GM12878 (cell line): ENCODE data around the gene GIPC3. TPM values are rescaled to one million over a fixed set of nuclear protein-coding genes. Genes with fewer than 3 reads are reported as not detected.

Source experiments
- ATAC-seq: fragments of 200-7000 bp; cut with Tn5 transposase; 3 replicates; pipeline ENCODE4 v1.9.1; 2020; ENCODE audit warnings: mild to moderate bottlenecking, moderate library complexity
- BruUV-seq: library from RNA; stranded (reverse); fragments of 400-500 nt; replicated peaks from 2 replicates; lab custom pipeline; 2021; lab: Mats Ljungman, UMichigan
- CTCF ChIA-PET: fragments of 300-600 bp; sonication (Branson Sonifier 250); formaldehyde crosslinking; extraction: SDS; loops from one replicate; lab custom pipeline; 2021; ENCODE audit warnings: inconsistent platforms; lab: Yijun Ruan, JAX
- POLR2A ChIA-PET: fragments of 350-600 bp; formaldehyde crosslinking; extraction: SDS; loops from one replicate; lab custom pipeline; 2021; ENCODE audit warnings: inconsistent platforms; lab: Charles Lee
- RAD21 ChIA-PET: fragments of 300-600 bp; sonication (Branson Sonifier 250); formaldehyde crosslinking; loops from one replicate; lab custom pipeline; 2023; ENCODE audit warnings: antibody characterized with exemption; ENCODE audit not compliant: unreplicated experiment; lab: Charles Lee
- SMC1A ChIA-PET: fragments of 300-600 bp; sonication (Branson Sonifier 250); formaldehyde crosslinking; loops from one replicate; lab custom pipeline; 2023; ENCODE audit not compliant: unreplicated experiment, uncharacterized antibody; lab: Charles Lee
- DNase-seq: peaks from one replicate; pipeline ENCODE4 v3.0.0-alpha.2; 2011; ENCODE audit warnings: low read depth, low spot score
- FAIRE-seq: peaks from 3 replicates; lab custom pipeline; 2011; peaks lifted over from hg19 to GRCh38; lab: Jason Lieb, UNC
- H2AFZ ChIP-seq: 2 replicates; pipeline ENCODE4 v1.6.0; 2011; ENCODE audit warnings: low read depth, low read length, control low read depth; ENCODE audit not compliant: control insufficient read depth
- H3K27ac ChIP-seq: 2 replicates; pipeline ENCODE4 v1.5.1; 2011; ENCODE audit warnings: control low read depth; ENCODE audit not compliant: control insufficient read depth, insufficient read depth
- H3K27me3 ChIP-seq, 2 experiments: replicated peaks in 1 of 2; 2 replicates each; pipeline versions ENCODE4 v1.6.0 to v1.6.1; 2011; ENCODE audit warnings: low read length in 1 of 2; ENCODE audit not compliant: control insufficient read depth in 2 of 2, insufficient read depth in 2 of 2
- H3K36me3 ChIP-seq, 2 experiments: 2 replicates each; pipeline ENCODE4 v1.5.1; 2011; ENCODE audit warnings: low read length in 1 of 2; ENCODE audit not compliant: control insufficient read depth in 2 of 2, insufficient read depth in 2 of 2
- H3K4me1 ChIP-seq: 2 replicates; pipeline ENCODE4 v1.6.1; 2011; ENCODE audit warnings: mild to moderate bottlenecking, low read length, moderate library complexity, mixed read lengths; ENCODE audit not compliant: control insufficient read depth, insufficient read depth
- H3K4me2 ChIP-seq: 2 replicates; pipeline ENCODE4 v1.6.0; 2011; ENCODE audit warnings: control low read depth; ENCODE audit not compliant: control insufficient read depth, insufficient read depth
- H3K4me3 ChIP-seq: fragments of 200-600 bp; sonication (generic); 2 replicates; pipeline ENCODE4 v1.5.1; 2016
- H3K79me2 ChIP-seq: 2 replicates; pipeline ENCODE4 v1.6.0; 2011; ENCODE audit warnings: low read length; ENCODE audit not compliant: control insufficient read depth, insufficient read depth
- H3K9ac ChIP-seq: 2 replicates; pipeline ENCODE4 v1.8.0; 2011; ENCODE audit warnings: low read length, control low read depth, mixed read lengths; ENCODE audit not compliant: control insufficient read depth, insufficient read depth
- H3K9me3 ChIP-seq: replicated peaks from 3 replicates; pipeline ENCODE4 v1.5.1; 2011; ENCODE audit warnings: mild to moderate bottlenecking, low read length; ENCODE audit not compliant: control insufficient read depth, insufficient read depth
- H4K20me1 ChIP-seq: 2 replicates; pipeline ENCODE4 v1.6.0; 2011; ENCODE audit not compliant: control insufficient read depth, insufficient read depth
- CUX1 ChIP-seq: IDR thresholded peaks from 2 replicates; pipeline ENCODE4 v1.6.1; 2012; ENCODE audit warnings: improper control_type of control experiment, low read depth, low read length; ENCODE audit not compliant: insufficient replicate concordance
- HDGF ChIP-seq: fragments of 450-650 bp; IDR thresholded peaks from 2 replicates; pipeline ENCODE4 v1.6.1; 2016; ENCODE audit warnings: antibody characterized with exemption
- IRF4 ChIP-seq: IDR thresholded peaks from 2 replicates; pipeline ENCODE4 v1.6.1; 2011; ENCODE audit warnings: low read depth, low read length
- PAX8 ChIP-seq: fragments of 450-650 bp; IDR thresholded peaks from 2 replicates; pipeline ENCODE4 v1.6.1; 2017; ENCODE audit warnings: mild to moderate bottlenecking, moderate library complexity
- PBX3 ChIP-seq: IDR thresholded peaks from 2 replicates; pipeline ENCODE4 v1.6.1; 2011; ENCODE audit warnings: mild to moderate bottlenecking, low read depth, low read length, moderate library complexity; ENCODE audit not compliant: insufficient replicate concordance
- POU2F2 ChIP-seq: IDR thresholded peaks from 3 replicates; pipeline ENCODE4 v1.6.1; 2011; ENCODE audit warnings: low read depth, mild to moderate bottlenecking, low read length, borderline replicate concordance
- RBBP5 ChIP-seq: fragments of 200-600 bp; sonication (generic); conservative IDR thresholded peaks from 2 replicates; pipeline ENCODE4 v1.6.1; 2016
- RUNX3 ChIP-seq: IDR thresholded peaks from 2 replicates; pipeline ENCODE4 v1.6.1; 2012; ENCODE audit warnings: low read length, inconsistent platforms
- SIN3A ChIP-seq: IDR thresholded peaks from 2 replicates; pipeline ENCODE4 v1.6.1; 2012; ENCODE audit warnings: low read depth, low read length, improper control_type of control experiment
- YY1 ChIP-seq: IDR thresholded peaks from 2 replicates; pipeline ENCODE4 v1.6.1; 2011; ENCODE audit warnings: low read depth, mild to moderate bottlenecking, low read length
- ZBTB40 ChIP-seq: fragments of 450-650 bp; IDR thresholded peaks from 2 replicates; pipeline ENCODE4 v1.6.1; 2016; ENCODE audit warnings: mild to moderate bottlenecking, moderate library complexity, borderline replicate concordance
- ZNF24 ChIP-seq: fragments of 450-650 bp; IDR thresholded peaks from 2 replicates; pipeline ENCODE4 v1.6.1; 2017; ENCODE audit warnings: antibody characterized with exemption, mild to moderate bottlenecking
- ZNF622 ChIP-seq: fragments of 450-650 bp; IDR thresholded peaks from 2 replicates; pipeline ENCODE4 v1.6.1; 2017; ENCODE audit warnings: mild to moderate bottlenecking, inconsistent platforms
- WGBS: methylation state at CpG from one replicate; pipeline ENCODE4 v1.1.6; 2016; ENCODE audit warnings: low lambda C conversion rate; ENCODE audit not compliant: insufficient replicate concordance, insufficient coverage; ENCODE audit errors: missing lambda C conversion rate; 5-methylcytosine and 5-hydroxymethylcytosine counted together
- in situ Hi-C: fragments of 300-500 bp; cut with MboI; formaldehyde crosslinking; loops from 9 replicates; pipeline ENCODE4 v1.14.3; 2018; ENCODE audit warnings: mixed read lengths
- intact Hi-C: fragments of 100-400 bp; cut with micrococcal nuclease; formaldehyde crosslinking; loops from one replicate; pipeline ENCODE4 v1.14.2; 2022; ENCODE audit not compliant: unreplicated experiment
- polyA plus RNA-seq, 11 experiments: library from polyadenylated mRNA; depleted of rRNA in 4 of 11; unstranded in 6 of 11; stranded (reverse) in 5 of 11; fragments of >200 nt; fragmentation: Nextera tagmentation in 4 of 11; fragmentation: Illumina TruSeq in 1 of 11; extraction: Ambion mirVana in 4 of 11; extraction: Trizol in 1 of 11; gene quantifications; 1 replicate in 1 of 11; 2 replicates in 10 of 11; pipeline versions ENCODE4 v1.2.1 to v1.2.3, GENCODE V29; 2011 to 2016; ENCODE audit warnings: inconsistent platforms in 2 of 11, missing spikeins in 2 of 11, low read depth in 1 of 11
- total RNA-seq, 4 experiments: library from RNA; depleted of rRNA in 3 of 4; stranded (reverse); fragments of >200 nt in 3 of 4; fragmentation: Illumina TruSeq in 1 of 4; extraction: Trizol in 1 of 4; gene quantifications; 2 replicates each; pipeline versions ENCODE4 v1.2.1 to v1.2.3, GENCODE V29; 2013 to 2021

Gene GIPC3
- total and polyA plus RNA-seq, 10 of the 15 experiments (the other 5 are each of a cell fraction or from before 2014, with no cell fraction given) = not detected

- FAIRE-seq (no peak), ATAC-seq (no peak), DNase-seq (no peak)
- 96% methylated on average over 28 of the region's 33 CpGs for WGBS
- no peaks in the 10 kb centered on the region for H3K27me3 ChIP-seq
- RAD21 ChIA-PET = no interaction called here
- peaks cover 0 to 8% of the 10 kb centered on the region in 2 experiments; a peak in 3 of 4 replicates for H3K36me3 ChIP-seq
- no peaks in the 10 kb centered on the region for H4K20me1 ChIP-seq
- H3K4me2 ChIP-seq = no peak overlapping the region
- H3K4me3 ChIP-seq = no peak overlapping the region
- in situ Hi-C loops (no loop called here), intact Hi-C loops (no loop called here)
- POLR2A ChIA-PET = no interaction called here
- no peaks in the 10 kb centered on the region for H3K4me1 ChIP-seq
- no peaks in the 10 kb centered on the region for H3K9me3 ChIP-seq
- BruUV-seq = no TSS peak
- CTCF ChIA-PET = no interaction called here
- no peaks in the 10 kb centered on the region for H3K79me2 ChIP-seq
- no peak overlapping the region for H3K9ac ChIP-seq
- no peak overlapping the region for H2AFZ ChIP-seq
- no peak overlapping the region for H3K27ac ChIP-seq
- SMC1A ChIA-PET = no interaction called here
- TF ChIP-seq YY1 (no peak), RBBP5 (no peak), RUNX3 (no peak), ZNF24 (no peak), HDGF (no peak), ZBTB40 (no peak), CUX1 (no peak), SIN3A (no peak), PAX8 (no peak), ZNF622 (no peak), IRF4 (no peak), PBX3 (no peak), POU2F2 (no peak)
These were observed 27.1 kb downstream of the GIPC3 start for GRCh38 chr19:3612330-3612729.
